ENCODE results near the gene ADAMTS17. TPM values are rescaled to one million over a fixed set of nuclear protein-coding genes. Genes with fewer than 3 reads are reported as not detected.

ADAMTS17 gene
- total and polyA plus RNA-seq, 8 donors: 4.2 to 16.4 (median 10.8) TPM

GRCh38 chr15:100022806-100023205 is 319.0 kb downstream of the ADAMTS17 start:
- TF ChIP-seq CTCF (IDR thresholded peaks at IDR 0.05): no peak
- H3K27me3 ChIP-seq: no peaks in the 10 kb centered on the region
- H3K4me3 ChIP-seq: no peak overlapping the region
- H3K36me3 ChIP-seq: no peaks in the 10 kb centered on the region
- 82 to 89% methylated on average over 4 of the region's 4 CpGs for WGBS, 2 donors
- no peaks in the 10 kb centered on the region for H3K9me3 ChIP-seq
- intact Hi-C loops (cut with DNase I): no loop called here
- H3K27ac ChIP-seq: no peak overlapping the region
- no peaks in the 10 kb centered on the region for H3K4me1 ChIP-seq
- DNase-seq: no peak
- ATAC-seq: no peak
- no peak for FAIRE-seq

DNA sequence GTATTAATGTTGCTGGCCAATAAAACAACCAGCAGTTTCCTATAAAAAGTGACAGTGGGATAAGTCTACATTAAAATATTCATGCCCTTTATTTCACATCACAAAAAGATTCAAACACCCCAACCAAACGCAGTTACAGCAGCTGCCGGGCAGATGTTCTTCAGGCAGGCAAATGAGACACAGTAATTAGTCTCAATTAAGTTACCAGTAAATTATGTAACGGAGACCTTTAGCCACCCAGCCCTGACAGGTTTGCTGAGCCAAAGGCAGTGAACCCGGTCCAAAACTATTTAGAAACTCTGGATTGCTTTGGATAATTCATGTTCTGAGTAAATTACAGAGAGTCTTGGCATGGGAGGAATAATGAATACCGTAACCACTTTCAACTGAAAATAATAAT is 319.4 kb downstream of the ADAMTS17 start:
- Histone ChIP-seq H3K4me1 (no peaks in the 10 kb centered on the region), H3K27ac (no peak overlapping the region), H3K9me3 (no peaks in the 10 kb centered on the region), H3K27me3 (no peaks in the 10 kb centered on the region), H3K4me3 (no peak overlapping the region), H3K36me3 (no peaks in the 10 kb centered on the region)
- WGBS, 2 donors: 87 to 91% methylated on average over 5 of the region's 5 CpGs
- FAIRE-seq (no peak), DNase-seq (no peak), ATAC-seq (no peak)
- intact Hi-C loops (cut with DNase I): no loop called here
- no peak for TF ChIP-seq CTCF (IDR thresholded peaks at IDR 0.05)

GRCh38 chr15:100021653-100022052 is 320.1 kb downstream of the ADAMTS17 start:
- H3K27ac ChIP-seq: no peak overlapping the region
- ATAC-seq (no peak), DNase-seq (no peak), FAIRE-seq (no peak)
- TF ChIP-seq CTCF (IDR thresholded peaks at IDR 0.05): no peak
- no peaks in the 10 kb centered on the region for H3K36me3 ChIP-seq
- no peak overlapping the region for H3K4me3 ChIP-seq
- intact Hi-C loops (cut with DNase I): no loop called here
- H3K4me1 ChIP-seq: no peaks in the 10 kb centered on the region
- 91 to 95% methylated on average over 6 of the region's 6 CpGs for WGBS, 2 donors
- no peaks in the 10 kb centered on the region for H3K9me3 ChIP-seq
- no peaks in the 10 kb centered on the region for H3K27me3 ChIP-seq

DNA sequence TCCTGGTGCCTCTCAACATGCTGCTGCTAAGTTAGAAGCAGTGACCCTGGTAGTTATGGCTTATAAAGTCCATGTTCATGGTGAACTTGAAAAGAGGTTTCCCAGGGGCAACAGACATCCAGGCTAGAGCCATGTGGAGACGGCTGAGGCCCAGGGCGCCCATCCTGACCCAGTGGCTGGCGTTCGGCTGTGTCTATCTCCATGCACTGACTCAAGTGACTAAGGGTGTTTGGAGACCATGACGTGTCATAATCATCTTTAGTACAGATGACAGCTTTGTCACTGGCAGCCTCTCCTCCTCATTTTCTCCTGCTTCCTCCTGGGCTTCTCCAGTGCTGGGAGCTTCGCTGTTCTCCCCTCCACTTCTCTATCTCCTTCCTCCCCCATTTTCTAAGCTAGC is 321.2 kb downstream of the ADAMTS17 start:
- WGBS, 2 donors: 93 to 98% methylated on average over 6 of the region's 6 CpGs
- no peak overlapping the region for H3K4me3 ChIP-seq
- ATAC-seq (no peak), FAIRE-seq (no peak), DNase-seq (no peak)
- intact Hi-C loops (cut with DNase I): no loop called here
- H3K4me1 ChIP-seq: no peaks in the 10 kb centered on the region
- H3K27ac ChIP-seq: no peak overlapping the region
- no peak for TF ChIP-seq CTCF (IDR thresholded peaks at IDR 0.05)
- no peaks in the 10 kb centered on the region for H3K9me3 ChIP-seq
- no peaks in the 10 kb centered on the region for H3K27me3 ChIP-seq
- no peaks in the 10 kb centered on the region for H3K36me3 ChIP-seq

GRCh38 chr15:100020189-100020588 is 321.6 kb downstream of the ADAMTS17 start:
- H3K9me3 ChIP-seq: no peaks in the 10 kb centered on the region
- intact Hi-C loops (cut with DNase I): no loop called here
- H3K4me1 ChIP-seq: no peaks in the 10 kb centered on the region
- ATAC-seq (no peak), FAIRE-seq (no peak), DNase-seq (no peak)
- 79 to 91% methylated on average over 6 of the region's 6 CpGs for WGBS, 2 donors
- no peaks in the 10 kb centered on the region for H3K27me3 ChIP-seq
- no peak overlapping the region for H3K27ac ChIP-seq
- no peak for TF ChIP-seq CTCF (IDR thresholded peaks at IDR 0.05)
- no peak overlapping the region for H3K4me3 ChIP-seq
- no peaks in the 10 kb centered on the region for H3K36me3 ChIP-seq
